ENCODE measurements around the gene ARL14EP.

Gene ARL14EP

DNA sequence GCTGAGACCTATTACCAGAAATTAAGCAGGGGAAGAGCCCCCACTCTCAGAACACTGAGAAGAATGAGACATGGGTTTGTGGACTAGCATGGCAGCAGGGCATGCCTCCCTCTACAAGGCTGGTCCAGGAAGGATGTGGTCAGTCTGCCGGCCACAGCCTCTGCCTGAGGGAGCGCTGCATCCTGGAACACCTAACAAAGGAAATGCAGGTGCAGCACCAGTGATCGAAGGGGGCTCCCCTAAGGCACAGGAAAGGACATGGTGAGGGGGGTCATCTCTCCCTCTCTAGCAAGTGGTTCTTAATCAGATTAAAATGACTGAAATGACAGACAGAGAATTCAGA lies 40.6 kb upstream of the ARL14EP start:
- TF ChIP-seq, protein P1, sequence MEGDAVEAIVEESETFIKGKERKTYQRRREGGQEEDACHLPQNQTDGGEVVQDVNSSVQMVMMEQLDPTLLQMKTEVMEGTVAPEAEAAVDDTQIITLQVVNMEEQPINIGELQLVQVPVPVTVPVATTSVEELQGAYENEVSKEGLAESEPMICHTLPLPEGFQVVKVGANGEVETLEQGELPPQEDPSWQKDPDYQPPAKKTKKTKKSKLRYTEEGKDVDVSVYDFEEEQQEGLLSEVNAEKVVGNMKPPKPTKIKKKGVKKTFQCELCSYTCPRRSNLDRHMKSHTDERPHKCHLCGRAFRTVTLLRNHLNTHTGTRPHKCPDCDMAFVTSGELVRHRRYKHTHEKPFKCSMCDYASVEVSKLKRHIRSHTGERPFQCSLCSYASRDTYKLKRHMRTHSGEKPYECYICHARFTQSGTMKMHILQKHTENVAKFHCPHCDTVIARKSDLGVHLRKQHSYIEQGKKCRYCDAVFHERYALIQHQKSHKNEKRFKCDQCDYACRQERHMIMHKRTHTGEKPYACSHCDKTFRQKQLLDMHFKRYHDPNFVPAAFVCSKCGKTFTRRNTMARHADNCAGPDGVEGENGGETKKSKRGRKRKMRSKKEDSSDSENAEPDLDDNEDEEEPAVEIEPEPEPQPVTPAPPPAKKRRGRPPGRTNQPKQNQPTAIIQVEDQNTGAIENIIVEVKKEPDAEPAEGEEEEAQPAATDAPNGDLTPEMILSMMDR (IDR thresholded peaks at IDR 0.05): no peak

DNA sequence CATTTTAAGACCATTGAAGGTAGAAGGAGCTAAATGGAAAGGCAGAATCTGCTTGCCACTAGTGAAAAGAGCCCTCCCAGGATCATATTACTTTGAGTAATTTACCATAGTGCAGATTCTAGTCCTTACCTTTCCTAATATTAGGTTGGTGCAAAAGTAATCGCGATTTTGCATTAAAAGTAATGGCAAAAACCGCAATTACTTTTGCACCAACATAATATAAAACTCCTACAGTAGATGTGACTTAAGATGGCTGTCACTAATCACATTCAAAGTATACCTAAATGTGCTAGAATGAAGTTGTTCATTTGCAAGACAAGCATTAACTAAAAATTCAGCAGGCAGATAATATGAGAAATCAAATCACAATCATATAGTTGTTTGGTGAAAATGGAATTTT lies 38.1 kb upstream of the ARL14EP start:
- no peak overlapping the region for H3K4me2 ChIP-seq (ENCODE audit: low read length)
- no peaks in the 10 kb centered on the region for H3K4me1 ChIP-seq

More for the DNA sequence above, 40.6 kb upstream of the ARL14EP start:
- Histone ChIP-seq H2AFZ (no peak overlapping the region), H3K4me1 (no peaks in the 10 kb centered on the region), H3K27ac (no peak overlapping the region), H3K9ac (no peak overlapping the region), H3K4me3 (ENCODE audit: low read depth, low read length) (no peak overlapping the region), H3K36me3 (ENCODE audit: control insufficient read depth, insufficient read depth, low read length) (no peaks in the 10 kb centered on the region), H3K4me2 (ENCODE audit: low read length) (no peak overlapping the region), H3K27me3 (ENCODE audit: control insufficient read depth, insufficient read depth, low read length) (no peaks in the 10 kb centered on the region), H3K79me2 (no peaks in the 10 kb centered on the region), H3K9me3 (ENCODE audit: control insufficient read depth, low read length) (no peaks in the 10 kb centered on the region)

DNA sequence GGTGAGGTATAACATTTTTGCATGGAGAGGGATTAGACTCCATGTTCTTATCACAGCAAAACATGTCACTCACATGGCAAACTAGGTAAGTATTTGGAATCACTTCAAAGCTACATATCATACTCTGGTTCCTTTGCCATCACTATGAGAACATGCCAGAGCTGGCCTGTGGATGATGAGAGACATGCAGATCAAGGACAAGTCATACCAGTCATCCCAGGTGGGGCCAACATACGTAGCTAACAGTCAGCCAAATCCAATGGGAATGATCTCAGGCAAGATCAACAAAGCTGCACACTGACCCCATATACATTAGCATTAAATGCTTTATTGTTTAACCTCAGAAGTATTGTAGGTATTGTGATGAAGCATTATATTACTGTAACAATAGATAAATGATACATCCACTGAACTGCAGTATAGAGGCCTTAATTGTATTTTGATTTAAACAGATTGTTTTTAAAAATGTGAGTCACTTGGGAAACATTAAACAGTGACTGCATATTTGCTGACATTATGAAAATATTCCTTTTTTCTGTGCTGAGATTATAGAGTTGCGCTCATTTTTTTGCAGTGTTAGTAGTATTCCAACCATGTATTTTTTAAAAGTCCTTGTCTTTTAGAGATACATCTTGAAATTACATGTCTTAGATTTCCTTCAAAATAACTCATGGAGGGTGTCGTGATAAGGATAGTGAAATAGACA lies 37.3 kb upstream of the ARL14EP start:
- no peaks in the 10 kb centered on the region for H3K9me3 ChIP-seq (ENCODE audit: control insufficient read depth, low read length)
- TF ChIP-seq, protein P1 (IDR thresholded peaks at IDR 0.05): no peak
- H3K4me1 ChIP-seq: no peaks in the 10 kb centered on the region
- no peaks in the 10 kb centered on the region for H3K27me3 ChIP-seq (ENCODE audit: control insufficient read depth, insufficient read depth, low read length)
- H3K79me2 ChIP-seq: no peaks in the 10 kb centered on the region
- H2AFZ ChIP-seq: no peak overlapping the region
- no peak overlapping the region for H3K9ac ChIP-seq
- H3K27ac ChIP-seq: no peak overlapping the region
- H3K4me3 ChIP-seq (ENCODE audit: low read depth, low read length): no peak overlapping the region
- no peak overlapping the region for H3K4me2 ChIP-seq (ENCODE audit: low read length)
- H3K36me3 ChIP-seq (ENCODE audit: control insufficient read depth, insufficient read depth, low read length): no peaks in the 10 kb centered on the region

More for the DNA sequence above, 38.1 kb upstream of the ARL14EP start:
- Histone ChIP-seq H3K27ac (no peak overlapping the region), H3K27me3 (ENCODE audit: control insufficient read depth, insufficient read depth, low read length) (no peaks in the 10 kb centered on the region), H2AFZ (no peak overlapping the region), H3K36me3 (ENCODE audit: control insufficient read depth, insufficient read depth, low read length) (no peaks in the 10 kb centered on the region), H3K9ac (no peak overlapping the region), H3K4me3 (ENCODE audit: low read depth, low read length) (no peak overlapping the region), H3K9me3 (ENCODE audit: control insufficient read depth, low read length) (no peaks in the 10 kb centered on the region), H3K79me2 (no peaks in the 10 kb centered on the region)
- TF ChIP-seq, protein P1 (IDR thresholded peaks at IDR 0.05): no peak

DNA sequence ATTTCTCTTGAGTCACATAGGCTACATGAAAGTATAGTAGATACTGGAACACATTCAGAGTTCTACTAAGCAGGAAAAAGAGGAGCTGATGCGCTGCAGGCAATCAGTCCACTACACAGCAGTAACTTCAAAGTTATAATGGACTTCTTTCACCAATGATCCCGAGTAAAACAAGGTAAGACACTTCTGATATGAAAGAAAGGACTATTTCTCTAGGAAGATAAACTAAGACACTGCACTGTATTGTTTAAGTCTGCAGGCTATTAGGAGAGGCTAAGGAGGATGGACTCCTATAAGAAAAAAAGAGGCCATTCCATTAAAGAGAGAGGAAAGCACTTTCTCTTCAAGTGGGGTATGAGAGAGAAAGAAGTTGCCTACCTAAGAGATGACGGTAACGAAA lies 31.6 kb upstream of the ARL14EP start:
- Histone ChIP-seq H3K27me3 (ENCODE audit: control insufficient read depth, insufficient read depth, low read length) (no peaks in the 10 kb centered on the region), H3K9me3 (ENCODE audit: control insufficient read depth, low read length) (no peaks in the 10 kb centered on the region), H3K4me2 (ENCODE audit: low read length) (no peak overlapping the region), H3K4me3 (ENCODE audit: low read depth, low read length) (no peak overlapping the region), H2AFZ (no peak overlapping the region), H3K27ac (no peak overlapping the region), H3K9ac (no peak overlapping the region), H3K79me2 (no peaks in the 10 kb centered on the region), H3K4me1 (no peaks in the 10 kb centered on the region), H3K36me3 (ENCODE audit: control insufficient read depth, insufficient read depth, low read length) (no peaks in the 10 kb centered on the region)
- TF ChIP-seq, protein P1 (IDR thresholded peaks at IDR 0.05): no peak

DNA sequence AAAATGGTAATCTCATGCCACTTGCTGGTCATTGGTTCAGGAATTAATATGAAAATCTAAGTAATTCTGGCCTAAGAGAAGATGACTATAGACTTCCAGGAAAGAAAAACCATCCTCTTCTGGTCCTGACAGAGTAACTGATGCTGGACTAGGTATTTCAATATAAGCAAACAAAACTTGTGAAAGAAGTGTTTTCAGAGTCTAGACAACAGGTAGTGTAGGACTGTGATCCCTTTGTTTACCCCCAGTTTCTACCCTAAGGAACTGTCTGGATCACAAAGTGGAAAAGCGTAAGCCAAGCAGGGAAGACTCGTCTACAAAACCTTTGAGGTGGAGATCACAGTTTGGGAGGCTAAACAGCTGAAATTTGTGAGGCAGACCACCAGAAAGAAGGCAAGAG lies 30.4 kb upstream of the ARL14EP start:
- Histone ChIP-seq H3K79me2 (no peaks in the 10 kb centered on the region), H3K4me3 (ENCODE audit: low read depth, low read length) (no peak overlapping the region), H3K27ac (no peak overlapping the region), H3K4me2 (ENCODE audit: low read length) (no peak overlapping the region), H3K9ac (no peak overlapping the region), H3K27me3 (ENCODE audit: control insufficient read depth, insufficient read depth, low read length) (no peaks in the 10 kb centered on the region), H3K4me1 (no peaks in the 10 kb centered on the region), H3K36me3 (ENCODE audit: control insufficient read depth, insufficient read depth, low read length) (no peaks in the 10 kb centered on the region), H2AFZ (no peak overlapping the region), H3K9me3 (ENCODE audit: control insufficient read depth, low read length) (no peaks in the 10 kb centered on the region)
- TF ChIP-seq, protein P1 (IDR thresholded peaks at IDR 0.05): no peak
